ENCODE results near the gene CD46. TPM values are rescaled to one million over a fixed set of nuclear protein-coding genes. Genes with fewer than 3 reads are reported as not detected.

Gene CD46
- polyA plus RNA-seq, 2 donors: 79.6 to 154 TPM

GRCh38 chr1:207810606-207811295 is 58.9 kb downstream of the CD46 start:
- WGBS, 2 donors: 80 to 84% methylated on average over 9 of the region's 9 CpGs
- Histone ChIP-seq H3K36me3 (ENCODE audit: control insufficient read depth in 2 of 2, insufficient read depth in 2 of 2, low read length in 1 of 2) (peaks cover 12 to 41% of the 10 kb centered on the region in 2 donors), H3K4me3 (ENCODE audit: low read depth in 1 of 2, low read length in 2 of 2) (no peak overlapping the region), H3K27me3 (ENCODE audit: control insufficient read depth in 1 of 2, insufficient read depth in 2 of 2, low read length in 2 of 2) (no peaks in the 10 kb centered on the region), H3K27ac (ENCODE audit: low read depth in 2 of 2, low read length in 1 of 2) (peak overlapping the region in 1 of 2 donors; percentile 11), H3K9me3 (ENCODE audit: control insufficient read depth in 2 of 2, insufficient read depth in 1 of 2, low read depth in 1 of 2, low read length in 1 of 2) (no peaks in the 10 kb centered on the region), H3K4me1 (ENCODE audit: control insufficient read depth in 2 of 2, insufficient read depth in 2 of 2, low read length in 1 of 2) (peaks cover 14 to 40% of the 10 kb centered on the region in 2 donors)

DNA sequence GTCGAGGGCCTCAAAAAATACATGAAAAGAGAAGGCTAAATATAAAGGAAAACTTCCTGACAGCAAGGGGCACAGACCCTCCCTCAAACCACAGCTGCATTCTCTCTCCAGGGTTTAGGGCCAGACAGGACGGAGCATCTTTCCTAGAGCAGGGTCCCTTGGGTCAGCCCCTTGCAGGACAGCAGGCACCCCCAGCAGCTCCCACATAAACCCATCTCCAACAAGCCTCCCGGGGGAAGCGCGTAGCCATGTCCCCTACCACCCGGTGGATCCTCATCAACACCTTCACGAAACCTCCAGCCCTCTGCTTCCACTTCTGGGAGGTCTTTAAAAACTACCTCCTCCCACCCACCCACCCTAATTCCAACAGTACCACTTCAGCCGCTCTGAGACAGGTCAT is 59.5 kb downstream of the CD46 start:
- Histone ChIP-seq H3K4me1 (ENCODE audit: control insufficient read depth in 2 of 2, insufficient read depth in 2 of 2, low read length in 1 of 2) (peaks cover 14 to 41% of the 10 kb centered on the region in 2 donors), H3K36me3 (ENCODE audit: control insufficient read depth in 2 of 2, insufficient read depth in 2 of 2, low read length in 1 of 2) (peaks cover 12 to 47% of the 10 kb centered on the region in 2 donors), H3K27me3 (ENCODE audit: control insufficient read depth in 1 of 2, insufficient read depth in 2 of 2, low read length in 2 of 2) (no peaks in the 10 kb centered on the region), H3K4me3 (ENCODE audit: low read depth in 1 of 2, low read length in 2 of 2) (no peak overlapping the region), H3K27ac (ENCODE audit: low read depth in 2 of 2, low read length in 1 of 2) (peak overlapping the region; percentile 24 to 67), H3K9me3 (ENCODE audit: control insufficient read depth in 2 of 2, insufficient read depth in 1 of 2, low read depth in 1 of 2, low read length in 1 of 2) (no peaks in the 10 kb centered on the region)
- 91 to 94% methylated on average over 8 of the region's 8 CpGs for WGBS, 2 donors

DNA sequence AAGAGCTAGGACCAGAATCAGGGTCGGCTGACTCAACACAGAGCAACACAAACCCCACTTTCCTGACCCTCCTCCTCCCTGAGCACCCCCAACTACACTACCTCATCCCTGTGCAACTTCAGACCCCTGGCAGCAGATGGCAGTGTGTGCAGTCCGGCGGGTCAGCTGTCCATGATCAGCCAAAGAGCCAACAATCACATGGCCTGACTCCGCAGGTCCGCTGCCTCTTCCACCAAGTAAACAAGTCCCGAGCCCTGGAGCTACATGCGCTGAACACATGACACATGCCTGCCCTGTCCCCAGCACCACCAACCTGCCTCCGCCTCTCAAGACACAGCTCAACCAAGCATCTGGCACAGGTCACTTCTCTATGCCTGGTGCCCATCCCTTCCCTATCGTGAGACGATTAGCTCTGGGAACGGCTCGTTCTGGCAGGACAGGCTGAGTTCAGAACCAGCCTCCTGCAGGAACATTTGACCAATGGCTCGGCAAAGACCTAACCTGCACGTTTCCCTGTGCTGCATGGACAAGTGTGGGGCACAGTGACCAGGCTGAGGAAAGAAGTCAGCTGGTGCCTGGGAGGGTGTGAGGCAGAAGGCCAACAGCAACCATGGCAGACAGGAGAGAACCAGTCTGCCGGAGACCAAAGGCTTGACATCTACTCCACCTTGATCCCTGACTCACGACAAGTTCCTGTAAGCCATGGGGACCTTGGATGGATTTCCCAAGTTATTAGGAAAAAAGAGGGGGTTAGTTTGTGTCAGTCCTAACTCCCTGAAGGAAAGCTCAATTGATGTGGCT is 60.3 kb downstream of the CD46 start:
- Histone ChIP-seq H3K27me3 (ENCODE audit: control insufficient read depth in 1 of 2, insufficient read depth in 2 of 2, low read length in 2 of 2) (no peaks in the 10 kb centered on the region), H3K27ac (ENCODE audit: low read depth in 2 of 2, low read length in 1 of 2) (peak overlapping the region in 1 of 2 donors; percentile 80), H3K4me3 (ENCODE audit: low read depth in 1 of 2, low read length in 2 of 2) (no peak overlapping the region), H3K9me3 (ENCODE audit: control insufficient read depth in 2 of 2, insufficient read depth in 1 of 2, low read depth in 1 of 2, low read length in 1 of 2) (no peaks in the 10 kb centered on the region), H3K4me1 (ENCODE audit: control insufficient read depth in 2 of 2, insufficient read depth in 2 of 2, low read length in 1 of 2) (peaks cover 9 to 36% of the 10 kb centered on the region in 2 donors), H3K36me3 (ENCODE audit: control insufficient read depth in 2 of 2, insufficient read depth in 2 of 2, low read length in 1 of 2) (peaks cover 12 to 48% of the 10 kb centered on the region in 2 donors)
- WGBS, 2 donors: 60 to 68% methylated on average over 16 of the region's 16 CpGs

DNA sequence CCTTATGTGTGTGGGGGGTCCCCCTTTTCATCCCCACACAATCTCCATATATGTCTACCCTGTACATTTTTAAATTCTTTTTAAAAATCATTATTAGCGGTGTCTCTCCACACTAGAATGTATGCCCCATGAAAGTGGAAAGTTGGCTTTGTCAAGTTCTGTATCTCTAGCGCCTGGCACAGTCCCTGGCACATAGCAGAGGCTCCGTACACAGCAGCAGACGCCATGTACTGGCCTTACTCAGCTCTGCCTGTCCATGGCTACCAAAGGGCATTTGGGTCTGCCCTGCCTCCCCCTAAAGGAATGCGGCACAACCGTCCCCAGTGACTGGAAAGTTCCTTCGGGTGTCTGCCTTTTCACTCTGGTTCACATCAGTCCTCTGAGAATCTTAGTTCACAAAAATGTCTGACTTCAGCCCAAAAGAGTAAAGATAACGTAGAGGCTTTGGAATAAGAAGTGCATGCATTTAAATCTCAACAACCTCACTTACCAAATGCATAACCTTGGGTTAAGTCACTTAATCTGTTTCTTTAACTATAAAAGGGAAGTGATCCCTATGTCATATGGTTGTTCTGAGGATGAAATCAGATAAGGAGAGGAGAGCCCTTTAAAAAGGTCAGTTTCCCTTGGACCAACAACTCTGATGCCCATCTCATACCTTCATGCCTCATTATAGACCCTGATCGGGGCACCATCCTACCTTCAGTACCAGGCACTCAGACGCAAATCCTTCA is 61.1 kb downstream of the CD46 start:
- Histone ChIP-seq H3K36me3 (ENCODE audit: control insufficient read depth in 2 of 2, insufficient read depth in 2 of 2, low read length in 1 of 2) (peaks cover 12 to 48% of the 10 kb centered on the region in 2 donors), H3K4me1 (ENCODE audit: control insufficient read depth in 2 of 2, insufficient read depth in 2 of 2, low read length in 1 of 2) (peaks cover 10 to 29% of the 10 kb centered on the region in 2 donors)

GRCh38 chr1:207813512-207813881 is 61.6 kb downstream of the CD46 start:
- no peaks in the 10 kb centered on the region for H3K9me3 ChIP-seq (ENCODE audit: control insufficient read depth in 2 of 2, insufficient read depth in 1 of 2, low read depth in 1 of 2, low read length in 1 of 2)
- H3K4me3 ChIP-seq (ENCODE audit: low read depth in 1 of 2, low read length in 2 of 2): no peak overlapping the region
- no peaks in the 10 kb centered on the region for H3K27me3 ChIP-seq (ENCODE audit: control insufficient read depth in 1 of 2, insufficient read depth in 2 of 2, low read length in 2 of 2)
- peaks cover 12 to 51% of the 10 kb centered on the region in 2 donors for H3K36me3 ChIP-seq (ENCODE audit: control insufficient read depth in 2 of 2, insufficient read depth in 2 of 2, low read length in 1 of 2)
- peaks cover 7 to 25% of the 10 kb centered on the region in 2 donors for H3K4me1 ChIP-seq (ENCODE audit: control insufficient read depth in 2 of 2, insufficient read depth in 2 of 2, low read length in 1 of 2)
- WGBS, 2 donors: 67 to 74% methylated on average over 3 of the region's 3 CpGs
- peak overlapping the region; percentile 19 to 22 for H3K27ac ChIP-seq (ENCODE audit: low read depth in 2 of 2, low read length in 1 of 2)

More for the DNA sequence above, 61.1 kb downstream of the CD46 start:
- Histone ChIP-seq H3K4me3 (ENCODE audit: low read depth in 1 of 2, low read length in 2 of 2) (no peak overlapping the region), H3K27ac (ENCODE audit: low read depth in 2 of 2, low read length in 1 of 2) (peak overlapping the region; percentile 19 to 47), H3K9me3 (ENCODE audit: control insufficient read depth in 2 of 2, insufficient read depth in 1 of 2, low read depth in 1 of 2, low read length in 1 of 2) (no peaks in the 10 kb centered on the region), H3K27me3 (ENCODE audit: control insufficient read depth in 1 of 2, insufficient read depth in 2 of 2, low read length in 2 of 2) (no peaks in the 10 kb centered on the region)
- 82 to 83% methylated on average over 10 of the region's 10 CpGs for WGBS, 2 donors

DNA sequence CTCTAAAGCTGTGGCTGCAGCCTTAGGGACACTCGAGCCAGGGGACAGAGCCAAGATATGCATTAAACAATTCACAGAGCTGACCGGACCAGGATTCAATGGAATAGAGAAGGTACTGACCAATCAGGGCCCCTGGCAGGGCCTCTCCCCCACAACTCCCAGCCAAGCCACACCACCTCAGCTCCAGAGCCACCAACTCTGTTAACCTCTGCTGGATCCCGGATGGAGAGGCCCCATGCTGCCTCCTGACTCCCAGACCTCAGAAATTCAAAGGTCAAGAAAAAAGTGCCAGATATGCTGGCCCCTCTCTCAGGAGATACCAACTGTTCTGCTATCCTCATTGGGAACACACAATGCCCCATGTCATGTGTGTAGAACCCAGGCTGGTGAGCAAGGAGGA is 62.1 kb downstream of the CD46 start:
- Histone ChIP-seq H3K9me3 (ENCODE audit: control insufficient read depth in 2 of 2, insufficient read depth in 1 of 2, low read depth in 1 of 2, low read length in 1 of 2) (no peaks in the 10 kb centered on the region), H3K27ac (ENCODE audit: low read depth in 2 of 2, low read length in 1 of 2) (no peak overlapping the region), H3K27me3 (ENCODE audit: control insufficient read depth in 1 of 2, insufficient read depth in 2 of 2, low read length in 2 of 2) (no peaks in the 10 kb centered on the region), H3K4me1 (ENCODE audit: control insufficient read depth in 2 of 2, insufficient read depth in 2 of 2, low read length in 1 of 2) (peaks cover 5 to 24% of the 10 kb centered on the region in 2 donors), H3K36me3 (ENCODE audit: control insufficient read depth in 2 of 2, insufficient read depth in 2 of 2, low read length in 1 of 2) (peaks cover 12 to 52% of the 10 kb centered on the region in 2 donors), H3K4me3 (ENCODE audit: low read depth in 1 of 2, low read length in 2 of 2) (no peak overlapping the region)
- 43 to 69% methylated on average over 3 of the region's 3 CpGs for WGBS, 2 donors

DNA sequence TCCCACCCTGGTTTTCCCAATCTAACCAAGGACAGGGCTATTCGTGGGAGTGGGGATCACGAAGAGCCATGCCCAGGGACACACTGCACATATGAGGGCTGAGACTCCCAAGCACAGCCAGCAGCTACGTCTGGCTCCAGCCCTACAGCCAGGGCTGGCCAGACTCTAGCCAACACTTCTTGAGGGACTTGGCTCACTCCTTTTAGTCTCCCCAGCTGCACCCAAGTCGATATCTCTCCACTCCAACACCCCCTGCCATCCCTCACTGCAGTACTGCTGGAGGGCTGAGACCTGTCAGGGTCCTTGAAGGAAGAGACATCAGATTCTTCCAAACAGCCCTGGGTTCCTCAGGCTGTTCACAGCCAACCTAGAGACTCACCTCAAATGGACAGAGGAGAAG is 62.6 kb downstream of the CD46 start:
- H3K9me3 ChIP-seq (ENCODE audit: control insufficient read depth in 2 of 2, insufficient read depth in 1 of 2, low read depth in 1 of 2, low read length in 1 of 2): no peaks in the 10 kb centered on the region
- WGBS, 2 donors: 71 to 72% methylated on average over 4 of the region's 4 CpGs
- H3K27ac ChIP-seq (ENCODE audit: low read depth in 2 of 2, low read length in 1 of 2): peak overlapping the region in 1 of 2 donors; percentile 22
- peaks cover 12 to 49% of the 10 kb centered on the region in 2 donors for H3K36me3 ChIP-seq (ENCODE audit: control insufficient read depth in 2 of 2, insufficient read depth in 2 of 2, low read length in 1 of 2)
- no peaks in the 10 kb centered on the region for H3K27me3 ChIP-seq (ENCODE audit: control insufficient read depth in 1 of 2, insufficient read depth in 2 of 2, low read length in 2 of 2)
- H3K4me1 ChIP-seq (ENCODE audit: control insufficient read depth in 2 of 2, insufficient read depth in 2 of 2, low read length in 1 of 2): peaks cover 4 to 24% of the 10 kb centered on the region in 2 donors
- no peak overlapping the region for H3K4me3 ChIP-seq (ENCODE audit: low read depth in 1 of 2, low read length in 2 of 2)

DNA sequence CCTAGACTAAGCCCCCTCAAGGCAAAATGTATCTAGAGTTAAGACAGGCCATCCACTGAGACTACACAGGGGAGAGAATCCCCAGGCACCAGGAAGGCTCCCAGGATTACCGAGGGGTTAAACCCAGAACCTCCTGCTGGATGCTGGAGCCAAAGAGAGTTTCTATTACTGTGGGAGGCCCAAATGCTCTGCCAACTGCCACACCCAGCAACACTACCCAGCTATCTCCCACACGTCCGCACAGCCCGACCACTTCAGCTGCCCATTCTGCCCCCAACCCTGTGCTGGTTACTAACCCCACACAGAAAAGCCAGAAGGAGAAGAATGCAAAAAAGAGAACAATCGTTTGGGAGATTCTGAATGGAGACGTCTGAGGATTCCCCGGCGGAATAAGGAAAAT is 63.6 kb downstream of the CD46 start:
- peaks cover 12 to 42% of the 10 kb centered on the region in 2 donors for H3K36me3 ChIP-seq (ENCODE audit: control insufficient read depth in 2 of 2, insufficient read depth in 2 of 2, low read length in 1 of 2)
- 59 to 71% methylated on average over 8 of the region's 8 CpGs for WGBS, 2 donors
- H3K27ac ChIP-seq (ENCODE audit: low read depth in 2 of 2, low read length in 1 of 2): no peak overlapping the region
- no peak overlapping the region for H3K4me3 ChIP-seq (ENCODE audit: low read depth in 1 of 2, low read length in 2 of 2)
- peaks cover 4 to 24% of the 10 kb centered on the region in 2 donors for H3K4me1 ChIP-seq (ENCODE audit: control insufficient read depth in 2 of 2, insufficient read depth in 2 of 2, low read length in 1 of 2)
- H3K9me3 ChIP-seq (ENCODE audit: control insufficient read depth in 2 of 2, insufficient read depth in 1 of 2, low read depth in 1 of 2, low read length in 1 of 2): no peaks in the 10 kb centered on the region
- H3K27me3 ChIP-seq (ENCODE audit: control insufficient read depth in 1 of 2, insufficient read depth in 2 of 2, low read length in 2 of 2): no peaks in the 10 kb centered on the region

DNA sequence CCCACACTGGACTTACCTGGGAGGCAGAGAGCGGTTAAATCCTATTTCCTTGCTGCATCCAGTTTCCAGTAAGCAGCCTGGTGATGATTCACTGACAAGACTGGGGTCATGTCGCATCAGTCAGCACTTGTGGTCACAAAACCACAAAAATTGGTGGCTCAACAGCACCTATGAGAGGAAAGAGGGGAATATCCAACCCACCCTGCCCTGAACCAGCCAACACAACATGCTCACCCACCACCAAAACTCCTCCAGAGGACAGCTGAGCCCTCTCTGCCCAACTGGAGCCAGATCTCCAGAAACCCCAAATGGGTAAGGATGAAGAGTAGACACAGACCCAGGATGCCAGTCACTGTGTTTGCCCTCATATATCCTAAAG is 64.0 kb downstream of the CD46 start:
- Histone ChIP-seq H3K27ac (ENCODE audit: low read depth in 2 of 2, low read length in 1 of 2) (no peak overlapping the region), H3K4me3 (ENCODE audit: low read depth in 1 of 2, low read length in 2 of 2) (no peak overlapping the region), H3K36me3 (ENCODE audit: control insufficient read depth in 2 of 2, insufficient read depth in 2 of 2, low read length in 1 of 2) (peaks cover 11 to 42% of the 10 kb centered on the region in 2 donors), H3K4me1 (ENCODE audit: control insufficient read depth in 2 of 2, insufficient read depth in 2 of 2, low read length in 1 of 2) (peaks cover 5 to 24% of the 10 kb centered on the region in 2 donors), H3K27me3 (ENCODE audit: control insufficient read depth in 1 of 2, insufficient read depth in 2 of 2, low read length in 2 of 2) (no peaks in the 10 kb centered on the region), H3K9me3 (ENCODE audit: control insufficient read depth in 2 of 2, insufficient read depth in 1 of 2, low read depth in 1 of 2, low read length in 1 of 2) (no peaks in the 10 kb centered on the region)
- WGBS, 2 donors: 79 to 85% methylated on average over 2 of the region's 2 CpGs
